ENCODE measurements around the gene PMAIP1.

PMAIP1 gene

DNA sequence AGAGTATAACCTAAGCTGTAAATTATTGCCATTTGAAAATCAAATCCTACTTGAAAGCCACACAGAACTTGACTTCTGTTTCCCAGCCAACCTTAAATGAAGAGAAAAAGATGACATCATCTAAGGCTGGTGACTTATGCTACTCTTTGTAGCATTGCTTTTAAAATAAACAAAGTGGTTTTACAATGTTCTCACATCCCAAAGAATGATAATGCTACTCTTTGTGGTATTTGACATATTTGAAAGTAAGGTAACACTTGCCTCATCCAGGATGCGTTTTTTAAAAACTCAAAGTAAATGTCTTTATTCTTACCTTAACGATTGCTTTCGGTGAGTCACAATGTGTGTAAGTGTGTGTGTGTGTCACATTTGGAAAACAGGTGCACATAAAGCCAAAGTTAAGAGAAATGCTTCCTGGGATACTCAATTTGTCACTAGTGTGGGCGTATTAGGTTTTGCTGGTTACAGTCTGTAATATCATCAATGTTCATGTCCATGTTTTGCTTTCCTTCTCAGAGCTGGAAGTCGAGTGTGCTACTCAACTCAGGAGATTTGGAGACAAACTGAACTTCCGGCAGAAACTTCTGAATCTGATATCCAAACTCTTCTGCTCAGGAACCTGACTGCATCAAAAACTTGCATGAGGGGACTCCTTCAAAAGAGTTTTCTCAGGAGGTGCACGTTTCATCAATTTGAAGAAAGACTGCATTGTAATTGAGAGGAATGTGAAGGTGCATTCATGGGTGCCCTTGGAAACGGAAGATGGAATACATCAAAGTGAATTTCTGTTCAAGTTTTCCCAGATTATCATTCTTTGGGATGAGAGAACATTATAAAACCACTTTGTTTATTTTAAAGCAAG is 2.6 kb downstream of the PMAIP1 start:
- TF ChIP-seq, protein P1, sequence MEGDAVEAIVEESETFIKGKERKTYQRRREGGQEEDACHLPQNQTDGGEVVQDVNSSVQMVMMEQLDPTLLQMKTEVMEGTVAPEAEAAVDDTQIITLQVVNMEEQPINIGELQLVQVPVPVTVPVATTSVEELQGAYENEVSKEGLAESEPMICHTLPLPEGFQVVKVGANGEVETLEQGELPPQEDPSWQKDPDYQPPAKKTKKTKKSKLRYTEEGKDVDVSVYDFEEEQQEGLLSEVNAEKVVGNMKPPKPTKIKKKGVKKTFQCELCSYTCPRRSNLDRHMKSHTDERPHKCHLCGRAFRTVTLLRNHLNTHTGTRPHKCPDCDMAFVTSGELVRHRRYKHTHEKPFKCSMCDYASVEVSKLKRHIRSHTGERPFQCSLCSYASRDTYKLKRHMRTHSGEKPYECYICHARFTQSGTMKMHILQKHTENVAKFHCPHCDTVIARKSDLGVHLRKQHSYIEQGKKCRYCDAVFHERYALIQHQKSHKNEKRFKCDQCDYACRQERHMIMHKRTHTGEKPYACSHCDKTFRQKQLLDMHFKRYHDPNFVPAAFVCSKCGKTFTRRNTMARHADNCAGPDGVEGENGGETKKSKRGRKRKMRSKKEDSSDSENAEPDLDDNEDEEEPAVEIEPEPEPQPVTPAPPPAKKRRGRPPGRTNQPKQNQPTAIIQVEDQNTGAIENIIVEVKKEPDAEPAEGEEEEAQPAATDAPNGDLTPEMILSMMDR (IDR thresholded peaks at IDR 0.05; ENCODE audit: borderline replicate concordance, insufficient read depth, low read depth, low read length): no peak
- H3K4me3 ChIP-seq (ENCODE audit: low read depth, low read length): peak overlapping the region; percentile 79

- H3K4me3 ChIP-seq (ENCODE audit: low read depth, low read length): peak overlapping the region; percentile 79
- TF ChIP-seq, protein P1 (IDR thresholded peaks at IDR 0.05; ENCODE audit: borderline replicate concordance, insufficient read depth, low read depth, low read length): no peak
These were observed 3.3 kb downstream of the PMAIP1 start for GRCh38 chr18:59902993-59903610.

GRCh38 chr18:59904011-59904601 is 4.3 kb downstream of the PMAIP1 start:
- no peak overlapping the region for H3K4me3 ChIP-seq (ENCODE audit: low read depth, low read length)

GRCh38 chr18:59905686-59906091 is 5.9 kb downstream of the PMAIP1 start:
- H3K4me3 ChIP-seq (ENCODE audit: low read depth, low read length): no peak overlapping the region
- TF ChIP-seq, protein P1 (IDR thresholded peaks at IDR 0.05; ENCODE audit: borderline replicate concordance, insufficient read depth, low read depth, low read length): no peak

More at GRCh38 chr18:59904011-59904601, 4.3 kb downstream of the PMAIP1 start:
- TF ChIP-seq, protein P1 (IDR thresholded peaks at IDR 0.05; ENCODE audit: borderline replicate concordance, insufficient read depth, low read depth, low read length): no peak

DNA sequence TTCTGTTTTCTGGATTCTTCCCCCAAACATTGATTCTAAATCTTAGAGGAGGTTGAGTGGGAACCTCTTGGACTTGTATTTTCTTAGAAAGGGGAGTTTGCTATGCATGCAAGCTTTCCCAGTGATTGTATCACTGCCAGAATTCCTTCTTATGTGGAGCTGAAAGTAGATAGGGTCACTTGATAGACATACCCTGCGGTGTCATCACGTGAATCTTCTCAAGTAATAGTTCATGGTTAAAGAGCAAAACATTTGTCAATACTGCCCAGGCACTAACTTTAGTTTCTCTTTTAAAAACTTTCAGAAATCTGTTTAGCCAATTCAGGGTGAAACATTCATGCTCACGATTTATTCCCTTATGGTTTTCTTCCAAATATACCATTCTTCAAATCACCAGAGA is 6.4 kb downstream of the PMAIP1 start:
- TF ChIP-seq, protein P1 (IDR thresholded peaks at IDR 0.05; ENCODE audit: borderline replicate concordance, insufficient read depth, low read depth, low read length): no peak
- no peak overlapping the region for H3K4me3 ChIP-seq (ENCODE audit: low read depth, low read length)

DNA sequence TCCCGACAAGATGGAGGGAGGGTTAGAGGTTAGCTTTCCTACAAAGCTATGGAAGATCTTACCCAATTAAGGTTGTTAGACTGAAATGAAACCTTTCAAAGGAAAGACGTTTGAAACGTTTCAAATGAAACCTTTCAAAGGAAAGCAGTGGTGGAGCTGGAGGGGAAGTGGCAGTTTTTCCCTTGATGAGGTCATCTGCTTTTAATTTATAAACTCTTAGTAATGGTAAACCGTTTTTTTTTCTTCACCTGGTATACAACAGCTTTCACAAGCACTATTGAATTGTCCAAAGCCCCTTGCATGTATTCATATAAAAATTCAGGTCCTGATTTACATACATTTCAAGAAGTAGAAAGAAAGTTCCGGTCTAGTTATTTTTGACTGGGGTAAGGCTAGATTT is 7.4 kb downstream of the PMAIP1 start:
- H3K4me3 ChIP-seq (ENCODE audit: low read depth, low read length): no peak overlapping the region
- TF ChIP-seq, protein P1 (IDR thresholded peaks at IDR 0.05; ENCODE audit: borderline replicate concordance, insufficient read depth, low read depth, low read length): no peak
